CD14-positive monocyte (primary cell): ENCODE measurements around the gene CACNB4. TPM values are rescaled to one million over a fixed set of nuclear protein-coding genes. Genes with fewer than 3 reads are reported as not detected.
"Not testable (repeated sequence)": the region's sequence is repeated elsewhere in the genome, so short reads cannot be mapped to it uniquely, and the experiment has no call there.

ENCODE experiments used
- DNase-seq, 3 donors: peaks; one replicate each; pipeline ENCODE4 v3.0.0-alpha.2; 2011 to 2022
- H2AFZ ChIP-seq: 2 replicates; pipeline ENCODE4 v1.6.0; 2012; ENCODE audit warnings: mild to moderate bottlenecking, low read depth, low read length, inconsistent platforms; ENCODE audit not compliant: insufficient read depth, poor library complexity, severe bottlenecking
- H3K27ac ChIP-seq, 2 donors: 1 replicate in 1 of 2; 2 replicates in 1 of 2; pipeline ENCODE4 v1.5.1; 2012 to 2013; ENCODE audit warnings: low read length in 2 of 2, control low read depth in 1 of 2, inconsistent platforms in 1 of 2, low read depth in 1 of 2, mild to moderate bottlenecking in 1 of 2
- H3K27me3 ChIP-seq, 2 donors: one replicate each; pipeline versions ENCODE4 v1.6.0 to v1.6.1; 2011 to 2013; ENCODE audit warnings: low read length in 2 of 2; ENCODE audit not compliant: control insufficient read depth in 2 of 2, insufficient read depth in 2 of 2
- H3K36me3 ChIP-seq, 2 donors: replicated peaks in 1 of 2; 1 replicate in 1 of 2; 2 replicates in 1 of 2; pipeline versions ENCODE4 v1.5.1 to v1.6.1; 2012 to 2013; ENCODE audit warnings: low read length in 2 of 2, control low read depth in 1 of 2, inconsistent platforms in 1 of 2, mild to moderate bottlenecking in 1 of 2; ENCODE audit not compliant: insufficient read depth in 2 of 2, control insufficient read depth in 1 of 2
- H3K4me1 ChIP-seq, 2 donors: 1 replicate in 1 of 2; 2 replicates in 1 of 2; pipeline versions ENCODE4 v1.5.1 to v1.6.1; 2012 to 2013; ENCODE audit warnings: low read length in 2 of 2, control low read depth in 1 of 2, inconsistent platforms in 1 of 2, mild to moderate bottlenecking in 1 of 2, moderate library complexity in 1 of 2; ENCODE audit not compliant: insufficient read depth in 2 of 2, control insufficient read depth in 1 of 2
- H3K4me2 ChIP-seq: replicated peaks from 2 replicates; pipeline ENCODE3; 2012; ENCODE audit warnings: low read length, moderate library complexity, mild to moderate bottlenecking; ENCODE audit not compliant: poor library complexity, severe bottlenecking; ENCODE audit errors: extremely low read depth
- H3K4me3 ChIP-seq, 3 experiments: fragments of 200-600 bp in 1 of 3; sonication (generic) in 1 of 3; replicated peaks in 1 of 3; 1 replicate in 2 of 3; 2 replicates in 1 of 3; pipeline ENCODE4 v1.5.1; 2011 to 2013; ENCODE audit warnings: low read length in 3 of 3, mild to moderate bottlenecking in 3 of 3, control low read depth in 2 of 3, low read depth in 2 of 3, inconsistent platforms in 1 of 3, moderate library complexity in 1 of 3
- H3K79me2 ChIP-seq: 2 replicates; pipeline ENCODE4 v1.6.0; 2012; ENCODE audit warnings: mild to moderate bottlenecking, control low read depth, inconsistent platforms, low read length, moderate library complexity; ENCODE audit not compliant: insufficient read depth
- H3K9ac ChIP-seq: 2 replicates; pipeline ENCODE4 v1.6.0; 2017; ENCODE audit warnings: low read length, mild to moderate bottlenecking; ENCODE audit not compliant: insufficient read depth, poor library complexity, severe bottlenecking
- H3K9me3 ChIP-seq, 2 donors: replicated peaks in 1 of 2; 1 replicate in 1 of 2; 2 replicates in 1 of 2; pipeline versions ENCODE4 v1.5.1 to v1.6.1; 2012 to 2013; ENCODE audit warnings: low read length in 2 of 2, control low read depth in 1 of 2; ENCODE audit not compliant: control insufficient read depth in 1 of 2, insufficient read depth in 1 of 2
- H4K20me1 ChIP-seq: 2 replicates; pipeline ENCODE4 v1.6.0; 2012; ENCODE audit warnings: mild to moderate bottlenecking, low read length, control low read depth, moderate library complexity; ENCODE audit not compliant: insufficient read depth
- H3K27ac Mint-ChIP-seq, 7 donors: one replicate each; pipeline ENCODE4 v1.8.0; 2020; ENCODE audit warnings: mild to moderate bottlenecking in 7 of 7, mixed read lengths in 7 of 7, moderate library complexity in 6 of 7, inconsistent platforms in 2 of 7
- H3K27me3 Mint-ChIP-seq, 3 donors: one replicate each; pipeline ENCODE4 v1.8.0; 2021 to 2022; ENCODE audit warnings: low read depth in 3 of 3, mild to moderate bottlenecking in 3 of 3, mixed read lengths in 3 of 3, moderate library complexity in 3 of 3, inconsistent platforms in 1 of 3
- H3K36me3 Mint-ChIP-seq, 2 donors: one replicate each; pipeline ENCODE4 v1.8.0; 2020; ENCODE audit warnings: mixed read lengths in 2 of 2, inconsistent platforms in 1 of 2, mild to moderate bottlenecking in 1 of 2
- H3K4me1 Mint-ChIP-seq: one replicate; pipeline ENCODE4 v1.8.0; 2020; ENCODE audit warnings: mild to moderate bottlenecking, mixed read lengths
- H3K4me3 Mint-ChIP-seq, 2 donors: one replicate each; pipeline ENCODE4 v1.8.0; 2020; ENCODE audit warnings: mild to moderate bottlenecking in 2 of 2, mixed read lengths in 2 of 2, moderate library complexity in 1 of 2
- H3K9me3 Mint-ChIP-seq, 7 donors: one replicate each; pipeline ENCODE4 v1.8.0; 2020 to 2022; ENCODE audit warnings: mixed read lengths in 7 of 7, mild to moderate bottlenecking in 6 of 7, moderate library complexity in 6 of 7, inconsistent platforms in 2 of 7
- WGBS: methylation state at CpG from one replicate; pipeline ENCODE4 v1.1.5; 2013; ENCODE audit warnings: missing lambda C conversion rate; ENCODE audit not compliant: insufficient coverage; 5-methylcytosine and 5-hydroxymethylcytosine counted together
- intact Hi-C, 2 donors: fragments of 100-400 bp; cut with micrococcal nuclease; formaldehyde crosslinking; loops; one replicate each; pipeline versions ENCODE4 v1.15.0 to v1.15.1; 2023
- polyA plus RNA-seq, 3 donors: library from polyadenylated mRNA; depleted of rRNA in 1 of 3; unstranded in 2 of 3; stranded (reverse) in 1 of 3; fragments of 300-500 nt in 2 of 3; fragments of >200 nt in 1 of 3; fragmentation: Illumina TruSeq in 2 of 3; gene quantifications; 1 replicate in 2 of 3; 2 replicates in 1 of 3; pipeline ENCODE4 v1.2.3, GENCODE V29; 2012 to 2021
- TF ChIP-seq, protein P1 (sequence below): fragments of 200-600 bp; IDR thresholded peaks from one replicate; pipeline ENCODE4 v1.8.0; 2022; ENCODE audit warnings: antibody characterized with exemption, mild to moderate bottlenecking

CACNB4 gene
- polyA plus RNA-seq, 3 donors: 0.44 to 1.9 (median 1.1) TPM

DNA sequence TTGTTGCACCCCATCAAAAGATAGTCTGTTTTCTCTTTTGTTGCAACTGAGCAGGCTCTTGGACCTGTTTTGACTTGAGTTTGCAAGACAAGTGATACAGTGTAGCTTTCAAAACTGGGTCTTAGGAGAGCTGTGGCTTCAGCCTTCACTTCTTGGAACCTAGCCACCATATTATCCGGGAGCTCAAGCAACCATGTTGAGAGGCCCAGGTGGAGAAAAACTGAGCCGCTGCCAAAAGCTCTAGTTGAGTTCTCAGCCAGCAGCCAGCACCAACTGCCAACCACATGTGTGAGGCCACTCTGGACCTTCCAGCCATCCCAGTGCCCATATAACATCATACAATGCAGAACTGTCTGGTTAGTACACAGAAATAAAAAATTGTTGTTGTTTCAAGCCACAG lies 5.4 kb downstream of the CACNB4 start:
- H3K27ac Mint-ChIP-seq: peak overlapping the region in 1 of 7 donors; percentile 39
- Histone ChIP-seq H3K9me3 (no peaks in the 10 kb centered on the region), H3K36me3 (no peaks in the 10 kb centered on the region), H3K4me2 (no peak overlapping the region), H3K4me1 (peaks cover 36 to 38% of the 10 kb centered on the region in 2 donors), H2AFZ (no peak overlapping the region), H3K4me3 (no peak overlapping the region), H3K27me3 (peaks cover 6 to 18% of the 10 kb centered on the region in 2 donors), H3K9ac (no peak overlapping the region), H4K20me1 (no peaks in the 10 kb centered on the region), H3K27ac (no peak overlapping the region), H3K79me2 (no peaks in the 10 kb centered on the region)
- DNase-seq: no peak
- no peaks in the 10 kb centered on the region for H3K36me3 Mint-ChIP-seq
- TF ChIP-seq, protein P1, sequence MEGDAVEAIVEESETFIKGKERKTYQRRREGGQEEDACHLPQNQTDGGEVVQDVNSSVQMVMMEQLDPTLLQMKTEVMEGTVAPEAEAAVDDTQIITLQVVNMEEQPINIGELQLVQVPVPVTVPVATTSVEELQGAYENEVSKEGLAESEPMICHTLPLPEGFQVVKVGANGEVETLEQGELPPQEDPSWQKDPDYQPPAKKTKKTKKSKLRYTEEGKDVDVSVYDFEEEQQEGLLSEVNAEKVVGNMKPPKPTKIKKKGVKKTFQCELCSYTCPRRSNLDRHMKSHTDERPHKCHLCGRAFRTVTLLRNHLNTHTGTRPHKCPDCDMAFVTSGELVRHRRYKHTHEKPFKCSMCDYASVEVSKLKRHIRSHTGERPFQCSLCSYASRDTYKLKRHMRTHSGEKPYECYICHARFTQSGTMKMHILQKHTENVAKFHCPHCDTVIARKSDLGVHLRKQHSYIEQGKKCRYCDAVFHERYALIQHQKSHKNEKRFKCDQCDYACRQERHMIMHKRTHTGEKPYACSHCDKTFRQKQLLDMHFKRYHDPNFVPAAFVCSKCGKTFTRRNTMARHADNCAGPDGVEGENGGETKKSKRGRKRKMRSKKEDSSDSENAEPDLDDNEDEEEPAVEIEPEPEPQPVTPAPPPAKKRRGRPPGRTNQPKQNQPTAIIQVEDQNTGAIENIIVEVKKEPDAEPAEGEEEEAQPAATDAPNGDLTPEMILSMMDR: no peak
- 65% methylated on average over 2 of the region's 2 CpGs for WGBS
- H3K27me3 Mint-ChIP-seq: peaks cover 10 to 25% (median 17%) of the 10 kb centered on the region in 3 donors
- intact Hi-C loops: no loop called here
- H3K4me3 Mint-ChIP-seq: no peak overlapping the region
- peaks cover 52% of the 10 kb centered on the region for H3K4me1 Mint-ChIP-seq
- peaks cover 0 to 13% (median 0%) of the 10 kb centered on the region in 7 donors for H3K9me3 Mint-ChIP-seq

DNA sequence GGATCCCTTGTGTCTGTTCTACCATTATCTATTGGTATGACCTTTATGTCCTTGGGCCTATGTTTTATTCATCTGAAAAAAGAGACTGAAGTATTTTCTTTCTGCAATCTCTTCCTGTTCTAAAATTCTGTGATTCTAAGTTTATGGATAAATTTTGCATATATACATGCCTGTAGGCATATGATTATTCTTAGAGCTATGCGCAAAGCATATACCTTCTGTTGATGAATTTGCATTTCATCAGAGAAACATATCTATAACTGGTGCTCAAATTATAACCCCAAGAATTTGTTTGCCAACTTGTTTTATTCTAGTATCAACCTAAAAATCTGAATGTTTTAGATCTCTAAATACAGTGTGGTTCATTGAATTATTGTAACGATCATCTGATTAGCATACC lies 6.7 kb downstream of the CACNB4 start:
- H3K27me3 Mint-ChIP-seq: peaks cover under 1 to 11% (median 6%) of the 10 kb centered on the region in 3 donors
- Histone ChIP-seq H3K4me3 (no peak overlapping the region), H3K4me2 (no peak overlapping the region), H3K27ac (no peak overlapping the region), H3K9ac (no peak overlapping the region), H3K9me3 (no peaks in the 10 kb centered on the region), H3K36me3 (no peaks in the 10 kb centered on the region), H4K20me1 (no peaks in the 10 kb centered on the region), H3K27me3 (peaks cover 2 to 6% of the 10 kb centered on the region in 2 donors), H2AFZ (no peak overlapping the region), H3K4me1 (peaks cover 32 to 38% of the 10 kb centered on the region in 2 donors), H3K79me2 (no peaks in the 10 kb centered on the region)
- H3K27ac Mint-ChIP-seq: no peak overlapping the region
- H3K4me1 Mint-ChIP-seq: peaks cover 52% of the 10 kb centered on the region
- no peak for DNase-seq
- H3K9me3 Mint-ChIP-seq: peaks cover 0 to 7% (median 0%) of the 10 kb centered on the region in 7 donors
- no CpG with 5 or more reads among the region's 2 CpGs for WGBS
- no peak overlapping the region for H3K4me3 Mint-ChIP-seq
- TF ChIP-seq, protein P1: no peak
- intact Hi-C loops: no loop called here
- no peaks in the 10 kb centered on the region for H3K36me3 Mint-ChIP-seq

DNA sequence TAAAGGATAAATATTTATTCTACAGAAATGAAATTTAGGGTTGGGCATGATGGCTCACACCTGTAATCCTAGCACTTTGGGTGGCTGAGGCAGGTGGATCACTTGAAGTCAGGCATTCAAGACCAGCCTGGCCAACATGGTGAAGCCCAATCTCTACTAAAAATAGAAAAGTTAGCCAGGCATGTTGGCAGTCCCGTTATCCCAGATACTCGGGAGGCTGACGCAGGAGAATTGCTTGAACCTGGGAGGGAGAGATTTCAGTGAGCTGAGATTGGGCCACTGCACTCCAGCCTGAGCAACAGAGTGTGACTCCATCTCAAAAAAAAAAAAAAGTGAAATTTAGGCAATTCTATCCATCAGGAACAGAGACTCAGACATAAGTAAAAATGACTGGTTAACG lies 8.1 kb downstream of the CACNB4 start:
- H2AFZ ChIP-seq, H3K9me3 ChIP-seq, intact Hi-C loops, H3K27me3 Mint-ChIP-seq, H3K36me3 ChIP-seq, H3K9ac ChIP-seq, H3K4me2 ChIP-seq, H3K27me3 ChIP-seq, H3K27ac Mint-ChIP-seq, H3K36me3 Mint-ChIP-seq, H3K4me3 Mint-ChIP-seq, H3K27ac ChIP-seq, DNase-seq, H4K20me1 ChIP-seq, H3K4me3 ChIP-seq, H3K79me2 ChIP-seq, H3K9me3 Mint-ChIP-seq: not testable (repeated sequence)
- peaks cover 32 to 38% of the 10 kb centered on the region in 2 donors for H3K4me1 ChIP-seq
- H3K4me1 Mint-ChIP-seq: peaks cover 52% of the 10 kb centered on the region
- WGBS: no CpG with 5 or more reads among the region's 4 CpGs
